Endodermal cell (in vitro differentiated cells): ENCODE measurements around the gene GALNT16. TPM values are rescaled to one million over a fixed set of nuclear protein-coding genes. Genes with fewer than 3 reads are reported as not detected.

Experiments
- DNase-seq: peaks from one replicate; pipeline ENCODE4 v3.0.0-alpha.2; 2017
- H3K27ac ChIP-seq: 2 replicates; pipeline ENCODE4 v1.5.1; 2013; ENCODE audit warnings: mild to moderate bottlenecking, low read depth, low read length, moderate library complexity
- H3K27me3 ChIP-seq: 2 replicates; pipeline ENCODE4 v1.6.1; 2013; ENCODE audit warnings: mild to moderate bottlenecking, low read length, moderate library complexity; ENCODE audit not compliant: insufficient read depth, control insufficient read depth, poor library complexity, severe bottlenecking
- H3K36me3 ChIP-seq: 2 replicates; pipeline ENCODE4 v1.7.0; 2013; ENCODE audit warnings: mild to moderate bottlenecking, low read length, moderate library complexity; ENCODE audit not compliant: control insufficient read depth, insufficient read depth
- H3K4me1 ChIP-seq: one replicate; pipeline ENCODE4 v1.7.0; 2013; ENCODE audit warnings: low read length; ENCODE audit not compliant: control insufficient read depth, insufficient read depth
- H3K4me3 ChIP-seq: 2 replicates; pipeline ENCODE4 v1.5.1; 2013; ENCODE audit warnings: mild to moderate bottlenecking, low read length, moderate library complexity
- H3K9ac ChIP-seq: 2 replicates; pipeline ENCODE4 v1.6.1; 2013; ENCODE audit warnings: mild to moderate bottlenecking, low read length, moderate library complexity; ENCODE audit not compliant: poor library complexity, severe bottlenecking; ENCODE audit errors: extremely low read depth
- H3K9me3 ChIP-seq: 2 replicates; pipeline ENCODE4 v1.6.1; 2013; ENCODE audit warnings: mild to moderate bottlenecking, low read length, moderate library complexity; ENCODE audit not compliant: control insufficient read depth
- H3K27ac Mint-ChIP-seq: 2 replicates; pipeline ENCODE4 v1.8.0; 2020; ENCODE audit warnings: mixed read lengths
- H3K27me3 Mint-ChIP-seq: 2 replicates; pipeline ENCODE4 v1.8.0; 2021; ENCODE audit warnings: mild to moderate bottlenecking, mixed read lengths; ENCODE audit not compliant: insufficient read depth
- H3K36me3 Mint-ChIP-seq: 2 replicates; pipeline ENCODE4 v1.8.0; 2020; ENCODE audit warnings: low read depth, mixed read lengths
- H3K4me1 Mint-ChIP-seq: 2 replicates; pipeline ENCODE4 v1.8.0; 2020; ENCODE audit warnings: mixed read lengths
- H3K4me3 Mint-ChIP-seq: 2 replicates; pipeline ENCODE4 v1.8.0; 2020; ENCODE audit warnings: mild to moderate bottlenecking, moderate library complexity, mixed read lengths
- H3K9me3 Mint-ChIP-seq: 2 replicates; pipeline ENCODE4 v1.8.0; 2020; ENCODE audit warnings: mild to moderate bottlenecking, mixed read lengths
- WGBS, 2 experiments: methylation state at CpG; one replicate each; pipeline versions ENCODE4 v1.1.5 to v1.1.7; 2013; ENCODE audit warnings: missing lambda C conversion rate in 2 of 2, mixed read lengths in 1 of 2; ENCODE audit not compliant: insufficient coverage in 1 of 2, insufficient read length in 1 of 2; 5-methylcytosine and 5-hydroxymethylcytosine counted together
- total RNA-seq, 2 donors: library from RNA; stranded (reverse); fragmentation: NEBNext Ultra II Directional in 1 of 2; extraction: Animal tissue kit (Norgen Biotek cat#: 25700) in 1 of 2; gene quantifications; 2 replicates in 1 of 2; 3 replicates in 1 of 2; pipeline ENCODE4 v1.2.1, GENCODE V29; 2021
- TF ChIP-seq, protein P1 (sequence below): fragments of 200-600 bp; sonication (generic); conservative IDR thresholded peaks from 2 replicates; pipeline ENCODE4 v1.5.0; 2021; ENCODE audit warnings: antibody characterized with exemption, mild to moderate bottlenecking

The GALNT16 gene
- total RNA-seq, 2 donors from 2014 or later: 2.2 to 8.0 TPM

DNA sequence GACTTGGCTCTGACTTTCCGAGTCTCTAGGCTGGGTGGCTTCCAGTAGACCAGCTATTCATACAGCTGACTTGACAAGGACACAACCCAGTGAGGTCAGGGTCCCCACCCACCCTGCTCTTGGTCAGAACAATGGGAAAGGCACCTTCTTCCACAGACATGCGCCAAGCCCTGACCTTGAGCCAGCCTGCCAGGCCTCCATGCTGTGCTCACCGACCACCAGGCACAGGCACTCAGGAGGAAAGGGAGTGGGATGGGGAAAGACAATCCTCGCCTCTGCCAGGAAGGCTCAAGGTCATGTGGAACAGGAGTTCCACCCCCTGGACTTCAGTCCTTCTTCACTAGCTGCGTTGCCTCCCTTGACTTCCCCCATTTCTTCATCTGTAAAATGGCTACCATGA, 31.4 kb downstream of the GALNT16 start:
- Histone ChIP-seq H3K4me3 (no peak overlapping the region), H3K9me3 (no peaks in the 10 kb centered on the region), H3K27me3 (no peaks in the 10 kb centered on the region), H3K9ac (no peak overlapping the region), H3K4me1 (no peaks in the 10 kb centered on the region), H3K27ac (no peak overlapping the region), H3K36me3 (no peaks in the 10 kb centered on the region)
- Mint-ChIP-seq H3K4me1 (no peaks in the 10 kb centered on the region), H3K9me3 (no peaks in the 10 kb centered on the region), H3K27me3 (no peaks in the 10 kb centered on the region), H3K4me3 (no peak overlapping the region), H3K36me3 (no peaks in the 10 kb centered on the region), H3K27ac (no peak overlapping the region)
- TF ChIP-seq, protein P1, sequence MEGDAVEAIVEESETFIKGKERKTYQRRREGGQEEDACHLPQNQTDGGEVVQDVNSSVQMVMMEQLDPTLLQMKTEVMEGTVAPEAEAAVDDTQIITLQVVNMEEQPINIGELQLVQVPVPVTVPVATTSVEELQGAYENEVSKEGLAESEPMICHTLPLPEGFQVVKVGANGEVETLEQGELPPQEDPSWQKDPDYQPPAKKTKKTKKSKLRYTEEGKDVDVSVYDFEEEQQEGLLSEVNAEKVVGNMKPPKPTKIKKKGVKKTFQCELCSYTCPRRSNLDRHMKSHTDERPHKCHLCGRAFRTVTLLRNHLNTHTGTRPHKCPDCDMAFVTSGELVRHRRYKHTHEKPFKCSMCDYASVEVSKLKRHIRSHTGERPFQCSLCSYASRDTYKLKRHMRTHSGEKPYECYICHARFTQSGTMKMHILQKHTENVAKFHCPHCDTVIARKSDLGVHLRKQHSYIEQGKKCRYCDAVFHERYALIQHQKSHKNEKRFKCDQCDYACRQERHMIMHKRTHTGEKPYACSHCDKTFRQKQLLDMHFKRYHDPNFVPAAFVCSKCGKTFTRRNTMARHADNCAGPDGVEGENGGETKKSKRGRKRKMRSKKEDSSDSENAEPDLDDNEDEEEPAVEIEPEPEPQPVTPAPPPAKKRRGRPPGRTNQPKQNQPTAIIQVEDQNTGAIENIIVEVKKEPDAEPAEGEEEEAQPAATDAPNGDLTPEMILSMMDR: no peak
- 89 to 100% methylated on average over 2 to 5 of the region's 5 CpGs for WGBS, 2 experiments
- peak; percentile 38 for DNase-seq

DNA sequence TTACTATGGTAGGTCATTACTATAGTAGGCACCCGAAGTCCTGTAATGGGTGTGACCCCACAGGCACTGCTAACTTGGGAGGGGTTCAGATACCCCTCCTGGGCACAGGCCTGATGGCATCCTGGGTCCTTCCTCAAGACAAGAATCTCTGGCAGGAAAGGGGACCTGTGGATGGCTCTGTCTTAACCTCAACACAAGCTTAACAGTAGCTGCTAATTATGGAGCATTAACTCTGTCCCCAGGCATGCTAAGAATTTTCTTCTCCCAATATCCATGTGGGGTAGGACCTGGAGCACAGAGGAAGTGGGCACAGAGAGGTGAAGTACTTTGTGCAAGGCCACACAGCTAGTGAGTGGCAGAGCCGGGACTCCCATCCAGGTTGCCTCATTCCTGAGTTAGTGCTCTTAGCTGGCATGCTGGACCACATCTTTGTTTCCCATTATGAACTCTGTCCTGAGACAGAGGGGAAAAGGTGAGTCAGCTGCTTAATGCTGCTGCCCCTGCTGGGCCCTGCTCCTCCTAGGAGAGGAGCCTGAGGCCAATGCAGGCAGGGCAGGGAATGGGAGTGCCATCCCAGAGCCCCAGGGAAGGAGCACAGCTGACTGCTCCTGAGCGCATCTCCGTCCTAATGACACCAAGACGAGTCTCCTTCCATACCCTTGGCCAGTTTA, 32.1 kb downstream of the GALNT16 start:
- DNase-seq: peak; percentile 69

DNA sequence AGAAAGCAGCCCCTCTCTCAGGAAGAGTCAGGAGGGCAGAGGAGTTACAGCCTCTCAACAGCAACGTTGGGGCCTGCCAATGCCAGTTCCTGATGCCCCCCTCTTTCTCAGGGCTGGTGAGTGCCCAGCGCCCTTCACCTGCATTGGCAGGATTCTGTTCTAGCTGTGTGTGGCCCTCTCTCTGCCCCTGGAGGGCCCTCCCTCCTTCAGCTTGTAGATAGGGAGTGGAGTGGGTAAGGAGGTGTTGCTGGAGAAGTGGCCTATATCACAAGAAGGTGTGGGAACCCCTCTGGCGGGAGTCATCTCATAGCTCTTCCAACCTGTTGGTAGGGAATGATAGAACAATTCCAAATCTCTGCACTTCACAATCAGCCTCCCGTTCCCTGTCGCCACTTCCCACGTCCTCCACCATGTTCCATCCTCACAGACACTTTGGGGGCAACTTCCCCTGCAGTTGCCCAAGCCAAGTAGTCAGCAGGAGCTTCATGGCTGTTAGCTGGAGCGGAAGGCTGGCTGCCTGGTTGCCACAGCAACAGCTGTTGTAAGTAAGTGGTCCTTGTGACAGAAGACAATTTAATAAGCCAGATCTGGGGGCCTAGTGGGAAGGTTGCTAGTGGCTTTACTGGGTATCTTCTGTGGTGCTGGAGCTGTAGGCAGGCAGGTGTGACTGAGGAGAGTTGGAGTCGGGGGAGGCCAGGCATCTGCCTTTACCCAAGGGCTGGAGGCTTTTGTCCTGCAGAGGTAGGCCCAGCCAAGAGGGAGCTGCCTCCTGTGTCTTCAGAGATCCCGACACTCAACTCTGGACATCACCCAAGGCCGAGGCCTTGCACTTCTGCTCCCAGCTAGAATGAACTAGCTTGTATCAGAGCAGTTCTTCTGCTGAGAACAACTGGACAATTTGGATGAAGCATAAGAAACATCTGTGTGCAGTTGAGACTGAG, 38.4 kb downstream of the GALNT16 start:
- DNase-seq: peak; percentile 36
- Histone ChIP-seq H3K9me3 (no peaks in the 10 kb centered on the region), H3K4me1 (no peaks in the 10 kb centered on the region), H3K27ac (peak overlapping the region; percentile 16), H3K36me3 (no peaks in the 10 kb centered on the region), H3K4me3 (no peak overlapping the region), H3K27me3 (peaks cover 6% of the 10 kb centered on the region), H3K9ac (no peak overlapping the region)
- Mint-ChIP-seq H3K4me1 (peaks cover 5% of the 10 kb centered on the region), H3K4me3 (no peak overlapping the region), H3K27ac (no peak overlapping the region), H3K27me3 (peaks cover 5% of the 10 kb centered on the region), H3K36me3 (no peaks in the 10 kb centered on the region), H3K9me3 (no peaks in the 10 kb centered on the region)
- 92 to 95% methylated on average over 5 to 10 of the region's 10 CpGs for WGBS, 2 experiments
- TF ChIP-seq, protein P1: no peak

More for the DNA sequence above, 32.1 kb downstream of the GALNT16 start:
- Mint-ChIP-seq H3K4me3 (no peak overlapping the region), H3K27ac (no peak overlapping the region), H3K27me3 (no peaks in the 10 kb centered on the region), H3K36me3 (no peaks in the 10 kb centered on the region), H3K4me1 (no peaks in the 10 kb centered on the region), H3K9me3 (no peaks in the 10 kb centered on the region)
- H3K9me3 ChIP-seq: no peaks in the 10 kb centered on the region
- no peak overlapping the region for H3K27ac ChIP-seq
- TF ChIP-seq, protein P1: no peak
- H3K27me3 ChIP-seq: no peaks in the 10 kb centered on the region
- 82% methylated on average over 2 to 5 of the region's 5 CpGs for WGBS, 2 experiments
- no peaks in the 10 kb centered on the region for H3K4me1 ChIP-seq
- no peak overlapping the region for H3K9ac ChIP-seq
- H3K36me3 ChIP-seq: no peaks in the 10 kb centered on the region
- no peak overlapping the region for H3K4me3 ChIP-seq
